KMS-11 (cell line): Measurements from ENCODE around the gene RPS19.

Experiments used
- H2AFZ ChIP-seq: fragments of 200-600 bp; sonication (generic); 2 replicates; pipeline ENCODE4 v1.6.1; 2016; ENCODE audit warnings: antibody characterized with exemption, mixed run types, low read depth
- H3K27ac ChIP-seq: fragments of 200-600 bp; sonication (generic); 2 replicates; pipeline ENCODE4 v1.6.1; 2016; ENCODE audit warnings: mild to moderate bottlenecking, mixed run types
- H3K27me3 ChIP-seq: fragments of 200-600 bp; sonication (generic); 2 replicates; pipeline ENCODE4 v1.6.1; 2017; ENCODE audit warnings: mild to moderate bottlenecking, low read depth, mixed run types, moderate library complexity; ENCODE audit not compliant: insufficient read depth
- H3K36me3 ChIP-seq: fragments of 200-600 bp; sonication (generic); 2 replicates; pipeline ENCODE4 v1.6.1; 2017; ENCODE audit warnings: mild to moderate bottlenecking, mixed run types; ENCODE audit not compliant: insufficient read depth
- H3K4me1 ChIP-seq: fragments of 200-600 bp; sonication (generic); 2 replicates; pipeline ENCODE4 v1.6.1; 2016; ENCODE audit warnings: mild to moderate bottlenecking, low read depth, mixed run types; ENCODE audit not compliant: poor library complexity, severe bottlenecking
- H3K4me2 ChIP-seq: fragments of 200-600 bp; sonication (generic); 2 replicates; pipeline ENCODE4 v1.7.0; 2016; ENCODE audit warnings: mild to moderate bottlenecking, mixed run types
- H3K4me3 ChIP-seq: fragments of 200-600 bp; sonication (generic); IDR thresholded peaks from 2 replicates; pipeline ENCODE4 v1.6.1; 2017; ENCODE audit warnings: low read depth, low read length, mixed read lengths; ENCODE audit not compliant: insufficient read depth
- H3K79me2 ChIP-seq: fragments of 200-600 bp; sonication (generic); 2 replicates; pipeline ENCODE4 v1.6.1; 2016; ENCODE audit warnings: low read depth, mixed run types; ENCODE audit not compliant: insufficient read depth
- H3K9ac ChIP-seq: fragments of 200-600 bp; sonication (generic); 2 replicates; pipeline ENCODE4 v1.6.1; 2016; ENCODE audit warnings: mild to moderate bottlenecking, mixed run types
- H4K20me1 ChIP-seq: fragments of 200-600 bp; sonication (generic); 2 replicates; pipeline ENCODE4 v1.6.1; 2016; ENCODE audit warnings: mild to moderate bottlenecking, mixed run types; ENCODE audit not compliant: insufficient read depth
- TF ChIP-seq, protein P1 (sequence below): fragments of 200-600 bp; sonication (generic); conservative IDR thresholded peaks from 2 replicates; pipeline ENCODE4 v1.6.1; 2017; ENCODE audit warnings: low read depth, mild to moderate bottlenecking, antibody characterized with exemption, low read length, moderate library complexity, mixed read lengths

RPS19 gene

DNA sequence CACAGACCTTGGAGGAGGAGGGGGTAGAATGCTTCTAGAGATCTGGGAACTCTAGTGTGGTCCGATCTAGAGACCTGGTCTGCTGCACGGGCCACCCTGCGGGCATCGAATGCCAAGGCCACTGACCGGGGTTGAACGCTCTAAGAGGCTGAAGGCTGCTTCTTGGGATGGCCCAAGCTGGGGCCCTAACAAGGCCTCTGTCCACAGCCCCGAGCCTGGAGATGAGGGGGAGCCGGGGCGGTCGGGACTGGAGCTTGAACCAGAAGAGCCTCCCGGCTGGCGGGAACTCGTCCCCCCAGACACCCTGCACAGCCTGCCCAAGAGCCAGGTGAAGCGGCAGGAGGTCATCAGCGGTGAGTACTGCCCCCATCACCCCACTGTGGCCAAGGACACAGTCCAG, 38.2 kb downstream of the RPS19 start:
- Histone ChIP-seq H3K4me3 (no peak overlapping the region), H4K20me1 (no peaks in the 10 kb centered on the region), H3K4me2 (no peak overlapping the region), H3K27me3 (no peaks in the 10 kb centered on the region), H2AFZ (no peak overlapping the region), H3K79me2 (no peaks in the 10 kb centered on the region), H3K9ac (no peak overlapping the region), H3K27ac (no peak overlapping the region), H3K36me3 (no peaks in the 10 kb centered on the region; the same call in 1 of the 2 replicates), H3K4me1 (no peaks in the 10 kb centered on the region)
- TF ChIP-seq, protein P1, sequence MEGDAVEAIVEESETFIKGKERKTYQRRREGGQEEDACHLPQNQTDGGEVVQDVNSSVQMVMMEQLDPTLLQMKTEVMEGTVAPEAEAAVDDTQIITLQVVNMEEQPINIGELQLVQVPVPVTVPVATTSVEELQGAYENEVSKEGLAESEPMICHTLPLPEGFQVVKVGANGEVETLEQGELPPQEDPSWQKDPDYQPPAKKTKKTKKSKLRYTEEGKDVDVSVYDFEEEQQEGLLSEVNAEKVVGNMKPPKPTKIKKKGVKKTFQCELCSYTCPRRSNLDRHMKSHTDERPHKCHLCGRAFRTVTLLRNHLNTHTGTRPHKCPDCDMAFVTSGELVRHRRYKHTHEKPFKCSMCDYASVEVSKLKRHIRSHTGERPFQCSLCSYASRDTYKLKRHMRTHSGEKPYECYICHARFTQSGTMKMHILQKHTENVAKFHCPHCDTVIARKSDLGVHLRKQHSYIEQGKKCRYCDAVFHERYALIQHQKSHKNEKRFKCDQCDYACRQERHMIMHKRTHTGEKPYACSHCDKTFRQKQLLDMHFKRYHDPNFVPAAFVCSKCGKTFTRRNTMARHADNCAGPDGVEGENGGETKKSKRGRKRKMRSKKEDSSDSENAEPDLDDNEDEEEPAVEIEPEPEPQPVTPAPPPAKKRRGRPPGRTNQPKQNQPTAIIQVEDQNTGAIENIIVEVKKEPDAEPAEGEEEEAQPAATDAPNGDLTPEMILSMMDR = no peak

DNA sequence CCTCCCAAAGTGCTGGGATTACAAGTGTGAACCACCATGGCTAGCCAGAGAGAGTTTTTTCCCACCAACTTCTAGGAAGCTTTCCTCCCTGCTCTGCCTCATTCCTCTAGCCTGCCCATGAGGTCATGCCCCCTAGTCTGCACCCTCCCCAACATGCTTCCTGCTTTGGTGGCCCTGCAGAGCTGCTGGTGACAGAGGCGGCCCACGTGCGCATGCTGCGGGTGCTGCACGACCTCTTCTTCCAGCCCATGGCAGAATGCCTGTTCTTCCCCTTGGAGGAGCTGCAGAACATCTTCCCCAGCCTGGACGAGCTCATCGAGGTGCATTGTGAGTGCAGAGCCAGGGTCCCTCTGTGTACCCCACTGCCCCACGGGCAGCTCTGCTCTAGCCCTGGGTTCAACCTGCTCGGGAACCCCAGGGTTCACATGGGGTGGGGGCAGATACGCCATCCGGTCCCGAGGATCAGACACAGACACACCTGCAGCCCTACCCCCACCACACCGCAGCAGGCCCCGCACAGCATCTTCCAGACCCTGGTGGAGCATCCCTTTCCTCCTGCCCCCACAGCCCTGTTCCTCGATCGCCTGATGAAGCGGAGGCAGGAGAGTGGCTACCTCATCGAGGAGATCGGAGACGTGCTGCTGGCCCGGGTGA, 41.8 kb downstream of the RPS19 start:
- H3K9ac ChIP-seq = no peak overlapping the region
- TF ChIP-seq, protein P1 = no peak

DNA sequence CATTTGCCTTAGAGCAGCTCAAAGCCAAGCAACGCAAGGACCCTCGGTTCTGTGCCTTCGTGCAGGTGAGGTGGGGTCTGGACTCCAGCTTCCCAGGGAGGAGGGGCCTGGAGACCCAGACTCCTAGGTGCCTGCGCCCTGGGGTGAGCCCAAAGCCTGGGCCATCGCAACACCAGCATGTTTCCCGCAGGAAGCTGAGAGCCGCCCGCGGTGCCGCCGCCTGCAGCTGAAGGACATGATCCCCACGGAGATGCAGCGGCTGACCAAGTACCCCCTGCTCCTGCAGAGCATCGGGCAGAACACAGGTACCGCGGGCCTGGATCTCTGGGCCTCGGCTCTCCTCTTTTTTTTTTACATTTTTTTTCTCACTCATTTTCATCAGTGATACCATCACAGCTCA, 42.5 kb downstream of the RPS19 start:
- no peak overlapping the region for H3K4me3 ChIP-seq
- H4K20me1 ChIP-seq = no peaks in the 10 kb centered on the region
- TF ChIP-seq, protein P1 = no peak
- no peaks in the 10 kb centered on the region for H3K79me2 ChIP-seq
- no peaks in the 10 kb centered on the region for H3K27me3 ChIP-seq
- no peak overlapping the region for H3K9ac ChIP-seq
- no peak overlapping the region for H2AFZ ChIP-seq
- H3K4me1 ChIP-seq = no peaks in the 10 kb centered on the region
- H3K27ac ChIP-seq = no peak overlapping the region
- no peaks in the 10 kb centered on the region; the same call in 1 of the 2 replicates for H3K36me3 ChIP-seq
- H3K4me2 ChIP-seq = no peak overlapping the region

More for the DNA sequence above, 41.8 kb downstream of the RPS19 start:
- Histone ChIP-seq H3K27ac (no peak overlapping the region), H3K4me2 (no peak overlapping the region), H3K27me3 (no peaks in the 10 kb centered on the region), H3K4me1 (no peaks in the 10 kb centered on the region), H3K36me3 (no peaks in the 10 kb centered on the region; the same call in 1 of the 2 replicates), H3K4me3 (no peak overlapping the region), H3K79me2 (no peaks in the 10 kb centered on the region), H4K20me1 (no peaks in the 10 kb centered on the region), H2AFZ (no peak overlapping the region)

DNA sequence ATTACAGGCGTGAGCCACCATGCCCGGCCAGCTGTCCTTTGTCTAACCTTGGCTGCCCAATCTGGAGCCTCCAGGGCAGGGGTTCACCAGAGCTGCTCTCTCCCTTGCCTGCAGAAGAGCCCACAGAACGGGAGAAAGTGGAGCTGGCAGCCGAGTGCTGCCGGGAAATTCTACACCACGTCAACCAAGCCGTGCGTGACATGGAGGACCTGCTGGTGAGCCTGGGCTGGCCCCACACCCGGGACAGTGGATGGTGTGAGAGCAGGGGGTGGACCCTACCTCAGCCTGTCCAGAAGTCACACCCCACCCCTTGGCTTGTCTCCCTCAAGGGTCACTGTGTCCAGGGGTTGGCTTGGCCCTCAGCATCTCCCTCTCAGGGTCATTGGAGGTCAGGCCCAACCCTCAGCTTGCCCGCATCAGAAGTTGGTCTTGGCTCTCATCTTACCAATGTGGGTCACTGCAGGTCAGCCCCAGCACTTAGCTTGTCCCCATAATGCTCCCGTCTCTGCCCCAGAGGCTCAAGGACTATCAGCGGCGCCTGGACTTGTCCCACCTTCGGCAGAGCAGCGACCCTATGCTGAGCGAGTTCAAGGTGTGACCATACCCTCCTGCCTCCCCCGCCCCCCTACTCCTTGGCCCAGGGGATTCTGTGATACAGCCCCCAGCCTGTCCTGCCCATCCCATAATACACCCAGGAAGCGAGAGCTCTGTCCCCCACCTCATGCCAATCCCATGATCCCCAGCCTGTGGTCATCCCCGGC, 43.3 kb downstream of the RPS19 start:
- H3K27me3 ChIP-seq = no peaks in the 10 kb centered on the region
- no peak overlapping the region for H2AFZ ChIP-seq
- H3K36me3 ChIP-seq = no peaks in the 10 kb centered on the region; the same call in 1 of the 2 replicates
- no peak overlapping the region for H3K27ac ChIP-seq
- TF ChIP-seq, protein P1 = no peak
- no peak overlapping the region for H3K4me2 ChIP-seq
- no peak overlapping the region for H3K9ac ChIP-seq
- no peak overlapping the region for H3K4me3 ChIP-seq
- H4K20me1 ChIP-seq = no peaks in the 10 kb centered on the region
- no peaks in the 10 kb centered on the region for H3K79me2 ChIP-seq
- no peaks in the 10 kb centered on the region for H3K4me1 ChIP-seq
